HG03196 (cell line): Measurements from ENCODE around the gene TCHHL1.

Source experiments
- ATAC-seq: cut with Tn5 transposase; IDR thresholded peaks from one replicate; pipeline ENCODE4 v1.9.1; 2021; ENCODE audit not compliant: unreplicated experiment

TCHHL1 gene

DNA sequence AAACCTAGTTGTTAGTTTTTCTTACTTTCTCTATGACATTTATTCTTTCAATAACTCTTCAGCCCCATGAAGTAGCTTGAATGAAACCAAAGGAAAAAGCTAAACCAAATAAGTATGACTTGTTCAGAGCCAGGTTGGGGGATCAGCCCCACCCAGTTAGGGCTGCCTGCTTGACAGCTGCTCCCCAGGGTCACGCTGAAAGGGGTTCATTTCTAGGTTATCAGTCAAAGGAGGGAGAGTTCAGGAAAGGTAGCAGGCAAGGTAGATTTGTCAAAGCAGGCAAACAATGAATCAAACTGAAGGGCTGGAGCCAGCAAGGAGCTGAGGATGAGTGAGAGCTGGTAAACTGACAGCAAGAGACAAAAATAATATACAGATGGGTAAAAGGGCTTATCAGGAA lies 49.0 kb downstream of the TCHHL1 start:
- ATAC-seq, result no peak

DNA sequence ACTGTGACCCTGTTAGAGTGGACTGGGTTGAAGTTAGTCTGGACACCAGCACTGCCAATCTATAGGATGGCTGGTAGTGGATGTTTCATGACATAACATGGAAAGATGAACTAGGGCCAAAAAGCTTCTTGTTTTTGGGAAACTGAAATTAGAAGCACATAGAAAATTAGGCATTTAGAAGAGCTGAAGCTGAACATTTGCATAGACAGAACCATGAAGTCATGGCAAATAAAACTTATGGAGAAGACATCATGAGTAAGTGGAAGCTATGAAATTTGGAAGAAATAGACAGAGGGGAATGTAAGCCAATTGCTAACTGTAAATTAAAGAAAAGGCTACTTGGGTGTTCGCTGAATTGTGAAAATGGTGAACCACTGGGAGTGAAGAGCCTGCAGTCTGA lies 49.4 kb downstream of the TCHHL1 start:
- no peak for ATAC-seq

DNA sequence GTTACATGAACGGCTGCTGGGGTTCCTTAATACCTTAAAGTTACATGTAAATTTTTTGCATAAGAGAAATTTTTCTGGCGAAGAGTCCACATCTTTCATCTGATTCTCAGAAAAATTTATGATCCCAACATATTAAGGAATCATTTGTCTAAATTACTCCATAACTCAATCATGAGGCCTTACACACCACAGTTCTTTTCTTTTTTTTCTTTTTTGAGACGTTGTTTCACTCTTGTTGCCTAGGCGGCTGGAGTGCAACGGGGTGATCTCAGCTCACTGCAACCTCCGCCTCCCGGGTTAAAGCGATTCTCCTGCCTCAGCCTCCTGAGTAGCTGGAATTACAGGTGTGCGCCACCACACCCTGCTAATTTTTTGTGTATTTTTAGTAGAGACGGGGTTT lies 50.0 kb downstream of the TCHHL1 start:
- ATAC-seq, result no peak

DNA sequence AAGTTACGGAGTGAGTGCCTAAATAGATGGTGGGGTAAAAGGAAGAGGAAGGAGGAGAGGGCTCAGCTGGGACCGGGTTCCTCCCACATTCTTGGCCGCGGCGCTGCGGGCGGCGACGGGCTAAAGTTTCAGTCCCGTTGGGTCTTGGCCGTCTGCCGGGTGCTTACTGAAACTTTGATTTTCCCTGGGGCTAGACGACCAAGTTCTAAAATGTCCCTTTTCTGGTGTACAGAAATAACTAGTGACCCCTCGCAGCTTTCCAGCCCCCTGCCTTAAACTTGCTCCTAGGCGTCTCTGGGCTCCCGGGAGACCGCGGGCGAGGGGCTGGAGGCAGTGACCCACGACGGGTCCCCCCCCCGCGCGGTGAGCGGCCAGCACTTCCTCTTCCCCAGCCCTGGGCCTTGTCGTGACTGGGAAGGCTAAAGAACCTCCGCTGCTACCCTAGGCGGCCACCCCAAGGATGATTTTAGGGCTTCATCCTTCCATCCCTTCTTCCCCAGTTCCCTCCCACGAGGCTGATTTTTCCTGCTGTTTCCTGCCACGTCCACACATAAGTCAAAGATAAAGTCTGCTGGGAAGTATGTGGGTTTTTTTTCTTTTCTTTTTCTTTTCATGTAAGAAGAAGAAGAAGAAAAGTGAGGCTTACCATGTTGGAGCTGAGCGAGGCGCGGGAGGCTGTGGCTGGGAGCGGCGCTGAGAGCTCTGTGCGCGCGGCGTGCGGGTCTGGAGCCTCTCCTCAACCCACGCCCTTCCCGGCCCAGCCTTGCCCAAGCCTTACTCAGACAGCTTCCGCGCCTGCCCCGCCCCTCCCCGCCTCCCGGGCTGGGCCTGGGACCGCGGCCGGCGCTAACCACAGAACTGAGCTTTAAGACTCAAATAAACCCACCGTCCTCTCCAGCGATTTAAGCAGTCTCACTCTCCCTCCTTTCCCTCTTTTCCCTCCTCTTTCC lies 52.3 kb downstream of the TCHHL1 start, which contains the start of gene S100A11:
S100A11 (minus strand) TSS at position 738 of the 950 bp plus-strand sequence; CDS start at position 649, 89 bp downstream.
- peak; percentile 43 for ATAC-seq

DNA sequence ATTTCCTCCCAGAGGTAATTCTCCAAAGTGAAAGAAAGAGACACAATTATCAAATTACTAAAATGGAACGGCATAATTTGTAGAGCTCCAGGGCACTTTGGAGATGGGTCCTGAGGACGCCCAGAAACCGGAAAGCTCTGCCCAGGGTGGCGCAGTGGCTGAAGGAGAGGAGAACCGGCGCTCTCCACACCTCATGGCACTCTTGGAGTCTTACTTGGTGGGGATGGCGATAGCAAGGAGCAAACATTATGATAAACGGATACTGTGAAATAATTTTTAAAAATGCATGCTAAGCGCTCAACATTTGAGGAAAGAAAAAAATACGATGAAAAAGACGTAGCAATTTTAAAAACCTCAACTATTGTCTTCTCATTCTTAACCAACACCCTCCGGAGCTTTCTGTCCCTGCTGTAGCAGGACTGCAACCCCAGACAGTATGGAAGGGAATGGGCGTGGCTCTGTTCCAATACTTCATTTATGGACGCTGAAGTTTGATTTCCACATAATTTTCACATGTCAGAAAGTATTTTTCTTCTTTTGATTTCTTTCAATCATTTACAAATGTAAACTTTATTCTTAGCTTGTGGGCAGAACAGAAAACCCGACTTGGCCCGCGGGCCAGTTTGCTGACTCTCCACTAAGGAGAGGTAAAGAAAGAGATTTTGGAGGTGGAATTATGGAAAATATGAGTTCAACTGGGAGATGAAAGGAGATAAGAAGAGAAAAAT lies 53.2 kb downstream of the TCHHL1 start:
- no peak for ATAC-seq

DNA sequence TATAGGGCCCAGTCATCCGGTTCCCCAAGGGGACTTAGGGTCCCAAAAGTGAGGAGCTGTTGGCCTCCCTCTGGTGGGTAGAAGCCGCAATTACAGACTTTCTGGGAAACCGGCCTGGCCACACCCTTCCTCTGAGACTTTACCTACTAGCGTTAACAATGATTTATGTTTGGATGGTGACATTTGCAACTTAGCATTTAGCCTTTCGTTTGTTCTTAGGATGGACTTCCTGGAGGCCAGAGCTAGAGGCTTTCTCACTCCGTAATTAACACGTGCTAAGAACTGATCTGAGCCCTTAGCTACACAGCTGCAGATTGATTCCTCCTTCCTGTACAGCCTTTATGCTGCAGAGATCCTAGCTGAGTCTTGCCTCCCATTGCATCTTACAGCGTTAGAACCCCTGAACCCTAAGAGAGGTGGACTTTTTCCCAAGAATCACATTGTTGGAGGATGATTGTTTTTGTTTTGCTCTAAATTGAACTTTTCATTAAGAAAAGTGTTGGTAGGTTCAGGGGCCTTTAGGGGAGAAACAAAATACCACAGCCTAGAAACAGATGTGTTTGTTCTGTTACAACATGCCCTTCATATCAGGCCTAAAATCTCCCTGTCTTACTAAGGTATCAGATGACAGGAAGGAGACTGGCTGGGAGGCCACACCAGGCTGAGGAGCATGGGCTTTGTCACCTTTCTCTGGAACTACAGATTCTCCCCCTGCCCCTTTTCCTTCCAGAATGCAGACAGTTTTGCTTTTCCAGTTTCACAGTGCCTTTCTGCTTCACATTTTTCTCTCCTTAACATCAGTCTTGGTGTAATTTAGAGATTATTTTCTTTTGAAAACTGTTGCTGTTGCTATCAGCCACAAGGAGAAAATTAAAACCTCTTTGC lies 54.0 kb downstream of the TCHHL1 start:
- ATAC-seq, result peak; percentile 50

DNA sequence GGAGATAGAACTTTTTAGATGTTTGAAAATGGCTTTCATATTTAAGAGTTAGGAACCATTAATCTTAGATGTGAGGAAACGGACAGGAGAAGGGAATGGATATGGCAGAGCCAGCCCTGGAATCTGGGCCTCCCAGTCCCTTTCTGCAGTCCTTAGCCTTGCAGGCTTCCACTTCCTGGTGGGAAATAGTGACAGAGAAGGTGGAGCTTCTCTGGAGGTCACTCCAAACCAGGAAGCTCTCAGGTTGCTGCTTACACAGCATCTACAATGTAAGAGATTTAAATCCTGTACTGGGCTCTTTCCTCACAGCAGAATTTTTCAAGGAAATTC lies 54.6 kb downstream of the TCHHL1 start:
- no peak for ATAC-seq
